ENCODE results near the gene MIOX.
"Not testable (repeated sequence)": the region's sequence is repeated elsewhere in the genome, so short reads cannot be mapped to it uniquely, and the experiment has no call there.

The MIOX gene

GRCh38 chr22:50516068-50516467 lies 29.4 kb downstream of the MIOX start:
- in situ Hi-C loops (cut with MboI; ENCODE audit: low sequenced_read_pairs), result no loop called here

DNA sequence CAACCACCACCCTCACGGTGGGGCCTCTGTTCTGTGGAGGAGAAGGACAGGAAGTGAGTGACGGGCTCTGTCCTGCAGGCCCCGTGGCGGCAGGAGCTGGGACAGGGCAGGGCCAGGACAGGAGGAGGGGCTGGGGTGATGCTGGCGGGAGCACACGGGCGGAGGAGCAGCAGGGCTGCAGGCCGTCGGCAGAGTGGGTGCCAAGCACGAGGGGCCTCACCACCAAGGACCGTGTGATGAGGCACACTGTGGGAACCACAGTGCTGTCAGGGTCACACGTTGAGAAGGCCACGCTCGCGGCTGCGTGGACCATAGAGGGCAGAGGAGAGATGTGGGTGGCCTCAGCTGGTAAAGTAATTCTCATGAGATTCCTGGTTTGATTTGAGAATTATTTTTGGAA lies 30.2 kb downstream of the MIOX start:
- in situ Hi-C loops (cut with MboI; ENCODE audit: low sequenced_read_pairs), result no loop called here

GRCh38 chr22:50517495-50518260 lies 31.0 kb downstream of the MIOX start:
- in situ Hi-C loops (cut with MboI; ENCODE audit: low sequenced_read_pairs), result no loop called here

DNA sequence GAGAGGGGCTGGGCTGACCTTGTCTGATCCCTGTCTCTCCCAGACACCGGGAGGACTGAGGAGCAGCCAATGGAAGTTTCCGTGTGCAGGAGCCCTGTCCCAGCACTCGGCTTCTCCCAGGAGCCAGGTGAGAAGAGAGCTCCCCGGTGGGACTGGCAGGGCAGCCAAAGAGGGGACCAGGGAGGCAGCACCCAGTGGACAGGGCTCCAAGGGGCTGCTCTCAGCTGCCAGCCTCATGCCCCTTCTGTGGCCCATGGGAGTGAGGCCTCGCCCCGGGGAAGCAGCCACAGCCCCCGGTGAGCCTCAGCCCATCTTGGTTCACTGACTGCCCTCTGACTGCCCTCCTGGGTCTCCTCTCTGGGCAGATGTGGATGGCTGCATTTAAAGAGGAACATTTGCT lies 31.9 kb downstream of the MIOX start:
- in situ Hi-C loops (cut with MboI; ENCODE audit: low sequenced_read_pairs), result no loop called here

GRCh38 chr22:50519151-50519550 lies 32.5 kb downstream of the MIOX start:
- in situ Hi-C loops (cut with MboI; ENCODE audit: low sequenced_read_pairs), result no loop called here

DNA sequence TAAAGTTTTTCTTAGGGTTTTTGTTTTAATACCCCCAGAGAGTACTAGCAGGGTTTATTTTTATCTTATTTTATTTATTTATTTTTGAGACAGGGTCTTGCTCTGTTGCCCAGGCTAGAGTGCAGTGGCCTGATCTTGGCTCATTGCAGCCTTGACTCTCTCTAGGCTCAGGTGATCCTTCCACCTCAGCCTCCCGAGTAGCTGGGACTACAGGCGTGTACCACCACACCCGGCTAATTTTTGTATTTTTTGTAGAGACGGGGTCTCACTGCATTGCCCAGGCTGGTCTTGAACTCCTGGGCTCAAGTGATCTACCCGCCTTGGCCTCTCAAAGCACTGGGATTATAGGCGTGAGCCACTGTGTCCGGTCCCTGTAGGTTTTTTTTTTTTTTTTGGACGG lies 33.5 kb downstream of the MIOX start:
- in situ Hi-C loops (cut with MboI; ENCODE audit: low sequenced_read_pairs), result not testable (repeated sequence)

DNA sequence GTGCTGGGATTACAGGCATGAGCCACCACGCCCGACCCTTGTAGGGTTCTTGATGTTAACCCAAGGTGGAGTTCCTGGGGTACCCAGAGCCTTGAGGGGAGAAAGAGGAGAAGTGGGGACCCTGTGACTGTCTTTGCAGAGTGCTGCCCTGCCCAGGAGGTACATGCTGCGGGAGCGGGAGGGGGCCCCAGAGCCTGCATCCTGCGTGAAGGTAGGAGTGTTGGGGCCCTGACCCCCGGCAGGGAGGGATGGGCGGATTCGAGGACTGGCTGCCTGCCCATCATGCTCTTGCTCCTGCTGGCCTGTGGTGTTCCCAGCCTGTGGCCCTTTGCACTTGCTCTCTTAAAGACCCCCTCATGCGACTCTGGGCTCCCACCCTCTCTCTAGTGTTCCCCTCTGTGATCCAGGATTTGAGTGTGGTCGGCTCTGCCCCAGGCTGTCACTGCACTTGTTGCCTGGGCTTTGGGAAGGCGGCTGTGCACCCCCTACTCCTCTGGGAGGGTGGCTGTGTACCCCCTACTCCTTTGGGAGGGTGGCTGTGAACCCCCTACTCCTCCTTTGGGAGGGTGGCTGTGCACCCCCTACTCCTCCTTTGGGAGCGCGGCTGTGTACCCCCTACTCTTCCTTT lies 34.3 kb downstream of the MIOX start:
- in situ Hi-C loops (cut with MboI; ENCODE audit: low sequenced_read_pairs), result no loop called here

GRCh38 chr22:50521710-50522109 lies 35.1 kb downstream of the MIOX start:
- in situ Hi-C loops (cut with MboI; ENCODE audit: low sequenced_read_pairs), result no loop called here

GRCh38 chr22:50522208-50522805 lies 35.6 kb downstream of the MIOX start:
- in situ Hi-C loops (cut with MboI; ENCODE audit: low sequenced_read_pairs), result no loop called here

- in situ Hi-C loops (cut with MboI; ENCODE audit: low sequenced_read_pairs), result no loop called here
These were observed 36.3 kb downstream of the MIOX start for GRCh38 chr22:50522806-50523438.

GRCh38 chr22:50523458-50523805 lies 36.8 kb downstream of the MIOX start:
- in situ Hi-C loops (cut with MboI; ENCODE audit: low sequenced_read_pairs), result no loop called here

DNA sequence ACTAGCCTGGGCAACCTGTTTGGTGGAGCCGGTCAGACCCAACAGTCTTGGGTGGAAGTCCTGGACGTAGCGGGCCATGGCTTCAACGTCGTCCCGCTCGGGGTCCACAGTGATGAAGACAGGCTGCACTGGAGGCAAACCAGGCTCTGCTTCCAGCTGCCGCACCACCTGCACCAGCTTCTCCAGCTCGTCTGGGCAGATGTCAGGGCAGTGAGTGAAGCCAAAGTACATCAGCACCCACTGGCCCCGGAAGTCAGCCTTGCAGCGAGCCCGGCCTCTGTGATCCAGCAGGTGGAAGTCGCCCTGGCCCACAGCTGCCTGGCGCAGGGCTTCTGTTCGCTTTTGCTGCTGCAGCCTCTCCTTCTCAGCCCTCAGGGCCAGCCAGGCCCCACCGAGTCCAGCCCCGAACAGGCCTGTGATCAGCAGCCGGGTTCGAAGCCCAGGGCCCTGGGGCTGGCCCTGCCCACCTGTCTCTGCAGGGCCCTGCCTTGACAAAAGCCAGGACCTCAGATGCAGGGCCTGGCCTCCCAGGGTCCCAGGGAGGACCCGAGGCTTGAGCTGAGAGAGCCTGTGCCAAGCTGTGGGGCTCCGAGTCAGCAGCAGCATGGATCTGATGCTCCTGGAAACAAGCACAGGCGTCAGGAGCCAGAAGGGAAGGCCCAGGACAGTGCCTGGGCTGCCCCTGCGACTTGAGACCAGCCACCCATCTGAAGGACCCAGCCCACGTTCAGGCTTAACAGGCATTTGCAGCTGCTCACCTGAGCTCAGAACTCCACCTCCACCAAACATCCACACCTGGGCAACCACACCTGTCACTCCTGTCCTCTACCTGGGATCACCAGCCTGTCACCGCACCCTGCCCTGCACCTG lies 37.4 kb downstream of the MIOX start:
- in situ Hi-C loops (cut with MboI; ENCODE audit: low sequenced_read_pairs), result no loop called here

- in situ Hi-C loops (cut with MboI; ENCODE audit: low sequenced_read_pairs), result no loop called here
These were observed 38.0 kb downstream of the MIOX start for GRCh38 chr22:50524676-50525103.

GRCh38 chr22:50525104-50525857 lies 38.6 kb downstream of the MIOX start, which contains the start of gene SCO2:
SCO2 (minus strand) TSS chr22:50525598; CDS start chr22:50524411, 1,187 bp downstream.
- in situ Hi-C loops (cut with MboI; ENCODE audit: low sequenced_read_pairs), result no loop called here

DNA sequence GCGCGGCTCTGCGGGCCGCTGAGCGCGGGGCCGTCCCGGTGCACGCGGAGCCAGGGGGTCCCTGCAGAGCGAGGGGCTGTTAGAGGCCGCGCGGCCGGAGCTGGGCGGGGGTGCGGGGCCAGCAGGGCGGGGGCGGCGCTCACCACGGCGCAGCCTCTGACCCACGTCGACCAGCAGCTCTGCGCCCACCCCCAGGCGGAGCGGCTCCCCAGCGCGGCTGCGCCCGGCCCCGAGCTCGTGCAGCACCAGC lies 39.1 kb downstream of the MIOX start:
- in situ Hi-C loops (cut with MboI; ENCODE audit: low sequenced_read_pairs), result no loop called here

DNA sequence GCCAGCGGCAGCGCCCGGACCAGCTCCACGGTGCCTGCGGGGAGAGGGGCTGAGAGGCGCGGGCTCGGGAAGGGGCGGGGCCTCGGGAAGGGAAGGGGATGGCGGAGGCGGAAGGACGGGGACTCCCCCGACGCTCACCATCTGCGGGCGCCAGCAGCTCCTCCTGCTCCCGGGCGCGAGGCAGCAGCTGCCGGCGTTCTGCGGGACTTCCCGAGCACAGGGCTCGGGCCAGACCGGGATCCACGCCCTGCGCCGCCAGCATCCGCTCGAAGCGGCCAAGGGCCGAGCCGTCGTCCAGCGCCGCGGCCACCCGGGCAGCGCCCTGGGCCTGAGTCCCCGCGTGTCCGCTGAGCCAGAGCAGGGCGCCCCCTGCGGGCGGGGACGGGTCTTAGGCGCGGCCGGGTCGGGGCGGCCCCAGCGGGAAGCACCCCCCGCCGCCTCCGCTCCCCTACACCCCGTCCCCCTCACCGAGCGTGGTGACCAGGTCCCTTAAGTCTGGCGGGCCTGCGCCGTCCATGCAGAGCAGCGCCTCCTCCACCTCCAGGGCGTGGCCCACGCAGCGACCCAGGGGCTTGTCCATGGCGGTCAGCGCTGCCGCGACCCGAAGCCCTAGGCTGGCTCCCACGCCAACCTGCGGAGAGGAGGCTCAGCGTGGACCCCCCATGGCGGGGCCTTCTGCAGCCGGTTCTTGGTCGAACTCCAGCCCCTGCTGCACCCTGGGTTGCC lies 39.6 kb downstream of the MIOX start:
- in situ Hi-C loops (cut with MboI; ENCODE audit: low sequenced_read_pairs), result no loop called here

- in situ Hi-C loops (cut with MboI; ENCODE audit: low sequenced_read_pairs), result no loop called here
These were observed 40.5 kb downstream of the MIOX start for GRCh38 chr22:50526834-50527801.

DNA sequence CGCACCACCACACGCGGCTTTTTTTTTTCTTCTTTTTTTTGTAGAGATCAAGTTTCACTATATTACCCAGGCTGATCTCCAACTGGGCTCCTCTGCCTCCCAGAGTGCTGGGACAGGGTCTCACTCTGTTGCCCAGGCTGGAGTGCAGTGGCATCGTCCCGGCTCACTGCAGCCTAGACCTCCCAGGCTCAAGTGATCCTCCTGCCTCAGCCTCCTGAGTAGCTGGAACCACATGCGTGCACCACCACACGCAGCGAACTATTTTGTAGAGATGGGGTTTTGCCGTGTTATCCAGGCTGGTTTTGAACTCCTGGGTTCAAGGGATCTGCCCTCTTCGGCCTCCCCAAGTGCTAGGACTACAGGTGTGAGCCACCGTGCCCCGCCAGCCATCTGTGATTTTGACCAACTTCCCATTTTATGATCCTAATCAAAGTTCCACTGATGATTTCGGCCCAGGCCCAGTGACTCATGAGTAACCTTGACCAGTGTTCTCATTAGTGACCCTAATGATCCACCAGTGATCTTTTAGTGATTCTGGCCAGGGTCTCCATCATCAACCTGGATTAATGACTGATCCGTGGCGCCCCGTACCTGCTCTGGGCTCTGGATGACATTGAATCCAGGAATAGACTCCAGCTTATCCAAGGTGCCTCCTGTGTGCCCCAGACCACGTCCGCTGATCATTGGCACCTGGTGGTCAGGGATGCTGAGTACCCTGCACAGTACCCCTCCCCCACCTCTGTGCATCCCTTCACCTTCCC lies 41.4 kb downstream of the MIOX start:
- in situ Hi-C loops (cut with MboI; ENCODE audit: low sequenced_read_pairs), result no loop called here
